22Rv1 (cell line): ENCODE data around the gene KRT12.

ENCODE experiments used
- CTCF ChIP-seq: fragments of 450-650 bp; IDR thresholded peaks from 2 replicates; pipeline ENCODE4 v1.5.1; 2017; ENCODE audit warnings: mild to moderate bottlenecking
- ZFX ChIP-seq: fragments of 450-650 bp; IDR thresholded peaks from 2 replicates; pipeline ENCODE4 v1.6.1; 2017; ENCODE audit warnings: antibody characterized with exemption, borderline replicate concordance

GRCh38 chr17:40813804-40814203, 53.2 kb downstream of the KRT12 start:
- TF ChIP-seq CTCF (no peak), ZFX (no peak)
